Activated T-cell treated with anti-CD3 and anti-CD28 coated beads for 4 hours (primary cell): ENCODE measurements around the gene MGAT1.
"Not testable (repeated sequence)": the region's sequence is repeated elsewhere in the genome, so short reads cannot be mapped to it uniquely, and the experiment has no call there.

Experiments
- DNase-seq: peaks from one replicate; pipeline ENCODE4 v3.0.0-alpha.2; 2020

MGAT1 gene

GRCh38 chr5:180802325-180803180, at the start of gene MGAT1:
Gene MGAT1, minus strand, starts transcription at chr5:180802806. Its CDS starts 9,835 bp downstream, at chr5:180792971.
- peak; percentile 70 for DNase-seq

GRCh38 chr5:180850434-180851078, 48.0 kb upstream of the MGAT1 start:
- no peak for DNase-seq

GRCh38 chr5:180849827-180850226, 47.2 kb upstream of the MGAT1 start:
- no peak for DNase-seq

- no peak for DNase-seq
Observed at GRCh38 chr5:180848878-180849277, 46.3 kb upstream of the MGAT1 start.

- no peak for DNase-seq
Observed at GRCh38 chr5:180848265-180848664, 45.7 kb upstream of the MGAT1 start.

- no peak for DNase-seq
Observed at GRCh38 chr5:180847026-180847425, 44.4 kb upstream of the MGAT1 start.

GRCh38 chr5:180844858-180845257, 42.3 kb upstream of the MGAT1 start:
- DNase-seq, result no peak

GRCh38 chr5:180844432-180844831, 41.8 kb upstream of the MGAT1 start:
- DNase-seq, result no peak

- no peak for DNase-seq
Observed at GRCh38 chr5:180839935-180840334, 37.3 kb upstream of the MGAT1 start.

GRCh38 chr5:180839227-180839626, 36.6 kb upstream of the MGAT1 start:
- DNase-seq, result no peak

- DNase-seq, result no peak
Observed at GRCh38 chr5:180837478-180837877, 34.9 kb upstream of the MGAT1 start.

- DNase-seq, result no peak
Observed at GRCh38 chr5:180832638-180833068, 30.0 kb upstream of the MGAT1 start.

GRCh38 chr5:180831139-180832093, 28.8 kb upstream of the MGAT1 start:
- DNase-seq, result peak; percentile 65

- peak; percentile 55 for DNase-seq
Observed at GRCh38 chr5:180830253-180831138, 27.9 kb upstream of the MGAT1 start.

GRCh38 chr5:180829726-180830125, 27.1 kb upstream of the MGAT1 start:
- DNase-seq, result no peak

GRCh38 chr5:180828756-180829531, 26.3 kb upstream of the MGAT1 start:
- not testable (repeated sequence) for DNase-seq

GRCh38 chr5:180827374-180827773, 24.8 kb upstream of the MGAT1 start:
- not testable (repeated sequence) for DNase-seq

- DNase-seq, result no peak
Observed at GRCh38 chr5:180825768-180826525, 23.3 kb upstream of the MGAT1 start.

- no peak for DNase-seq
Observed at GRCh38 chr5:180824630-180825476, 22.2 kb upstream of the MGAT1 start.
